Measurements from ENCODE around the gene WASHC2A.
"Not testable (repeated sequence)": the region's sequence is repeated elsewhere in the genome, so short reads cannot be mapped to it uniquely, and the experiment has no call there.

WASHC2A gene

GRCh38 chr10:50143512-50144174 lies 75.9 kb downstream of the WASHC2A start:
- CTCF ChIA-PET; H3K4me3 ChIP-seq (ENCODE audit: low read depth, low read length); DNase-seq (ENCODE audit: low read depth, low spot score); POLR2A ChIA-PET: not testable (repeated sequence)

DNA sequence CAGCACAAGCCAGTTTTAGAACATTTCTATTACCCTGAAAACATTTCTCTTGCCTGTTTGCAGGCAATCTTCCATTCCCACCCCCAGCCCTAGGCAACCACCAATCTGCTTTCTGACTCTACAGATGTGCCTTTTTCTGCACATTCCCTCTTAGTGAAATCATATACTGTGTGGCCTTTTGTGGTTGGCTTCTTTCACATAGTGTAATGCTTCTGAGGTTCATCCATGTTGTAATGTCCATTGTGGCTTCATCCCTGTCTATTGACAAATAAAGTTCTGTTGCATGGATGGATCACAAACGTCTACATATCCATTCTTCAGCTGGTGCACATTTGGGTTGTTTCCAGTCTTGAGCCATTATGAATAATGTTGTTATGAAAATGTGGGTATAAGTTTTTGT lies 77.8 kb downstream of the WASHC2A start:
- H3K4me3 ChIP-seq (ENCODE audit: low read depth, low read length); CTCF ChIA-PET; DNase-seq (ENCODE audit: low read depth, low spot score); POLR2A ChIA-PET: not testable (repeated sequence)

- TF ChIP-seq CTCF (IDR thresholded peaks at IDR 0.05; ENCODE audit: insufficient read depth, low read length, missing control alignments), result no peak
- POLR2A ChIA-PET, result no interaction called here
- CTCF ChIA-PET, result no interaction called here
- DNase-seq (ENCODE audit: low read depth, low spot score), result no peak
- H3K4me3 ChIP-seq (ENCODE audit: low read depth, low read length), result no peak overlapping the region
These were observed 85.1 kb downstream of the WASHC2A start for GRCh38 chr10:50152792-50153272.

DNA sequence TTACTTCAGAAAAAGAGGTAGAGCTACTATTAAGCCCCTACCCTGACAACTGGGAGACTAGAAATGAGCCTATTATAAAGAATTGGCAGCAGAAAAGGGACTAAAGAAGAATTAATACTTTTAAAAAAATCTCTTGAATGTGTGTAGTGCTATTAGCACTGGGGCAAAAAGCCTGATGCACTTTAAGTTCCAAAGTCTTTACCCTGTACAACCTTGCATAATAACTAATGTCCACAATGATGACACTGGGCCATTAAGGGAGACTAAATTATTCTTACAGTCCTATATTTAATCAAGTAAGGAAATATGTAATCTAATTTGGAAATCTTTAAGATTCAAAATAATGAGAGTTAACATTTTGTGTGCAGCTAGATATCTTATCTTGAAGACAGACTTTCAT lies 90.1 kb downstream of the WASHC2A start:
- H3K4me3 ChIP-seq (ENCODE audit: low read depth, low read length); CTCF ChIA-PET; POLR2A ChIA-PET; DNase-seq (ENCODE audit: low read depth, low spot score): not testable (repeated sequence)

GRCh38 chr10:50159856-50160255 lies 92.1 kb downstream of the WASHC2A start:
- CTCF ChIA-PET; DNase-seq (ENCODE audit: low read depth, low spot score); H3K4me3 ChIP-seq (ENCODE audit: low read depth, low read length); POLR2A ChIA-PET: not testable (repeated sequence)

- H3K4me3 ChIP-seq (ENCODE audit: low read depth, low read length); CTCF ChIA-PET; POLR2A ChIA-PET; DNase-seq (ENCODE audit: low read depth, low spot score): not testable (repeated sequence)
These were observed 97.3 kb downstream of the WASHC2A start for GRCh38 chr10:50165038-50165437.

- CTCF ChIA-PET; H3K4me3 ChIP-seq (ENCODE audit: low read depth, low read length); POLR2A ChIA-PET; DNase-seq (ENCODE audit: low read depth, low spot score): not testable (repeated sequence)
These were observed 100.1 kb downstream of the WASHC2A start for GRCh38 chr10:50167833-50168232.

DNA sequence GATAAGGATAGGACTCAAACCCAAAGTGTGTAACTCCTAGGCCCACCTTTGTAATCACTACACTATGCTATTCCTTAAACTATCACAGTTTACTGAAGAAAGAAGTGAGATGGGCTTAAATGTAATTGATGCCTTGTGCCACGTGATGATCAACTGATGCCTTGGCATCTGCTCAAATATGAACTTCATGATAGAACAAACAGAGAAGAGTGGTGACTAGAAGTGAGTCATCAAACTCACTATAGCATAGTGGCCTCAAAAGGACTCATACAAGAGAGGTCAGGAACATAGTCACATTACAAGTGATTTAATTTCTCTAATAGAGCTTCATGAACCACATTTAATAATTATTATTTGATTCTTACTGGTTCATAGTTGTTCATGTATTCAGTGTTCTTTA lies 101.8 kb downstream of the WASHC2A start:
- H3K4me3 ChIP-seq (ENCODE audit: low read depth, low read length); DNase-seq (ENCODE audit: low read depth, low spot score); POLR2A ChIA-PET; CTCF ChIA-PET: not testable (repeated sequence)

DNA sequence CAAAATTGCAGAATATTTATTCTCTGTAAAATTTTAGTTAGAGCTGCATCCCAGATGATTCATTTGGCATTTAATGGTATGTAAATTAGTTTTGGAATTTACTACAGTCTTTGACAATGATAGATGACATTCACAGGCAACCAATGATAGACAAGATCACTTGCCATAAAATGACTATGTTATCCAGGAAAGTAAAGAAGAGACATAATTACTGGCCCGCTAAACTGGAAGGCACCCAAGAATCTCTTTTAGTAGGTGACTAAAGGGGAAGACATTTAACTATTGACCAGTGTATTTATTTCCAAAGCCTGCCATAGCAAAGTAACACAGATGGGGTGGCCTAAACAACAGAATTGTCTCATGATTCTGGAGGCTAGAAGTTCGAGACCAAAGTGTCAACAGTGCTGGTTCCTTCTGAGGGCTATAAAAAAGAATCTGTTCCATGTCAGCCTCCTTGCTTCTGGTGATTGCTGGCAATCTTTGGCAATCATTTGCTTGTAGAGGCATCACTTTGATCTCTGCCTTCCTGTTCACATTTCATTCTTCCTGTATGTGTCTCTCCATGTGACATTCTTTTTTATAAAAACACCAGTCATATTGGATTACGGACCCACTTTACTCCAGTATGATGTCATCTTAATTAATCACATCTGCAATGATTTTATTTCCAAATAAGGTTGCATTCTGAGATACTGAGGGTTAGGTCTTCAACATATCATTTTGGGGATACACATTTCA lies 107.2 kb downstream of the WASHC2A start:
- DNase-seq (ENCODE audit: low read depth, low spot score), result peak; percentile 74
- POLR2A ChIA-PET, result not testable (repeated sequence)

More for the DNA sequence above, 107.2 kb downstream of the WASHC2A start:
- H3K4me3 ChIP-seq (ENCODE audit: low read depth, low read length); CTCF ChIA-PET: not testable (repeated sequence)
